HEK293 (cell line): ENCODE data around the gene FUBP1.

Experiments used
- ZNF335 ChIP-seq: fragments of 450-650 bp; formaldehyde crosslinking; conservative IDR thresholded peaks from 2 replicates; pipeline ENCODE4 v1.5.1; 2016; ENCODE audit warnings: missing biosample characterization, missing genetic modification characterization
- ZNF350 ChIP-seq: fragments of 450-650 bp; formaldehyde crosslinking; IDR thresholded peaks from 2 replicates; pipeline ENCODE4 v1.5.0; 2017; ENCODE audit warnings: missing biosample characterization, mild to moderate bottlenecking, missing genetic modification characterization
- ZNF776 ChIP-seq: fragments of 450-650 bp; formaldehyde crosslinking; IDR thresholded peaks from 2 replicates; pipeline ENCODE4 v1.5.0; 2017; ENCODE audit warnings: missing biosample characterization, missing genetic modification characterization, borderline replicate concordance
- ZNF792 ChIP-seq: fragments of 450-650 bp; formaldehyde crosslinking; IDR thresholded peaks from 2 replicates; pipeline ENCODE4 v1.5.1; 2016; ENCODE audit warnings: missing biosample characterization, missing genetic modification characterization
- ZSCAN4 ChIP-seq: fragments of 450-650 bp; formaldehyde crosslinking; IDR thresholded peaks from 2 replicates; pipeline ENCODE4 v1.5.1; 2017; ENCODE audit warnings: missing biosample characterization, missing genetic modification characterization
- TF ChIP-seq, protein P1 (sequence below): fragments of 450-650 bp; formaldehyde crosslinking; IDR thresholded peaks from 2 replicates; pipeline ENCODE4 v1.5.1; 2016; ENCODE audit warnings: missing biosample characterization, missing genetic modification characterization
- TF ChIP-seq, protein P2 (sequence below): fragments of 450-650 bp; formaldehyde crosslinking; IDR thresholded peaks from 2 replicates; pipeline ENCODE4 v1.5.1; 2016; ENCODE audit warnings: missing biosample characterization, missing genetic modification characterization

- TF ChIP-seq ZSCAN4 (tag by site-specific recombination) (no peak), ZNF350 (tag by site-specific recombination) (no peak), ZNF792 (no peak), ZNF776 (tag by site-specific recombination) (no peak), ZNF335 (tag by site-specific recombination) (no peak)
- TF ChIP-seq, protein P1, sequence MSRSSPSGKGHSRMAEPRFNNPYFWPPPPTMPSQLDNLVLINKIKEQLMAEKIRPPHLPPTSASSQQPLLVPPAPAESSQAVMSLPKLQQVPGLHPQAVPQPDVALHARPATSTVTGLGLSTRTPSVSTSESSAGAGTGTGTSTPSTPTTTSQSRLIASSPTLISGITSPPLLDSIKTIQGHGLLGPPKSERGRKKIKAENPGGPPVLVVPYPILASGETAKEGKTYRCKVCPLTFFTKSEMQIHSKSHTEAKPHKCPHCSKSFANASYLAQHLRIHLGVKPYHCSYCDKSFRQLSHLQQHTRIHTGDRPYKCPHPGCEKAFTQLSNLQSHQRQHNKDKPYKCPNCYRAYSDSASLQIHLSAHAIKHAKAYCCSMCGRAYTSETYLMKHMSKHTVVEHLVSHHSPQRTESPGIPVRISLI (tag by site-specific recombination) = no peak
- TF ChIP-seq, protein P2, sequence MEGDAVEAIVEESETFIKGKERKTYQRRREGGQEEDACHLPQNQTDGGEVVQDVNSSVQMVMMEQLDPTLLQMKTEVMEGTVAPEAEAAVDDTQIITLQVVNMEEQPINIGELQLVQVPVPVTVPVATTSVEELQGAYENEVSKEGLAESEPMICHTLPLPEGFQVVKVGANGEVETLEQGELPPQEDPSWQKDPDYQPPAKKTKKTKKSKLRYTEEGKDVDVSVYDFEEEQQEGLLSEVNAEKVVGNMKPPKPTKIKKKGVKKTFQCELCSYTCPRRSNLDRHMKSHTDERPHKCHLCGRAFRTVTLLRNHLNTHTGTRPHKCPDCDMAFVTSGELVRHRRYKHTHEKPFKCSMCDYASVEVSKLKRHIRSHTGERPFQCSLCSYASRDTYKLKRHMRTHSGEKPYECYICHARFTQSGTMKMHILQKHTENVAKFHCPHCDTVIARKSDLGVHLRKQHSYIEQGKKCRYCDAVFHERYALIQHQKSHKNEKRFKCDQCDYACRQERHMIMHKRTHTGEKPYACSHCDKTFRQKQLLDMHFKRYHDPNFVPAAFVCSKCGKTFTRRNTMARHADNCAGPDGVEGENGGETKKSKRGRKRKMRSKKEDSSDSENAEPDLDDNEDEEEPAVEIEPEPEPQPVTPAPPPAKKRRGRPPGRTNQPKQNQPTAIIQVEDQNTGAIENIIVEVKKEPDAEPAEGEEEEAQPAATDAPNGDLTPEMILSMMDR (tag by site-specific recombination) = no peak
These were observed 27.5 kb downstream of the FUBP1 start for GRCh38 chr1:77951328-77951727.
